Activated naive CD4-positive, alpha-beta T cell treated with anti-CD3 and anti-CD28 coated beads for 36 hours (primary cell): ENCODE measurements around the gene CNDP2. TPM values are rescaled to one million over a fixed set of nuclear protein-coding genes. Genes with fewer than 3 reads are reported as not detected.

Experiments
- CTCF ChIA-PET: fragments of 350-600 bp; sonication (Branson Sonifier 250); formaldehyde crosslinking; loops from one replicate; lab custom pipeline; 2021; ENCODE audit warnings: antibody characterized with exemption; lab: Charles Lee
- DNase-seq: peaks from one replicate; pipeline ENCODE4 v3.0.0-alpha.2; 2020
- H3K27ac Mint-ChIP-seq: one replicate; pipeline ENCODE4 v1.8.0; 2021; ENCODE audit warnings: mild to moderate bottlenecking, mixed read lengths
- H3K27me3 Mint-ChIP-seq: one replicate; pipeline ENCODE4 v1.8.0; 2021; ENCODE audit warnings: low read depth, mixed read lengths
- H3K36me3 Mint-ChIP-seq: one replicate; pipeline ENCODE4 v1.8.0; 2021; ENCODE audit warnings: low read depth, mixed read lengths
- H3K4me1 Mint-ChIP-seq: one replicate; pipeline ENCODE4 v1.8.0; 2021; ENCODE audit warnings: low read depth, mixed read lengths
- H3K4me3 Mint-ChIP-seq: one replicate; pipeline ENCODE4 v1.8.0; 2021; ENCODE audit warnings: mild to moderate bottlenecking, moderate library complexity, mixed read lengths
- H3K9me3 Mint-ChIP-seq: one replicate; pipeline ENCODE4 v1.8.0; 2021; ENCODE audit warnings: mixed read lengths
- intact Hi-C: fragments of 100-400 bp; cut with micrococcal nuclease; formaldehyde crosslinking; loops from one replicate; pipeline ENCODE4 v1.15.1; 2023
- total RNA-seq, 2 experiments: library from RNA; stranded (reverse); gene quantifications; one replicate each; pipeline ENCODE4 v1.2.3, GENCODE V29; 2021

Gene CNDP2
- total RNA-seq, 2 experiments from 2014 or later = 101 to 107 TPM

DNA sequence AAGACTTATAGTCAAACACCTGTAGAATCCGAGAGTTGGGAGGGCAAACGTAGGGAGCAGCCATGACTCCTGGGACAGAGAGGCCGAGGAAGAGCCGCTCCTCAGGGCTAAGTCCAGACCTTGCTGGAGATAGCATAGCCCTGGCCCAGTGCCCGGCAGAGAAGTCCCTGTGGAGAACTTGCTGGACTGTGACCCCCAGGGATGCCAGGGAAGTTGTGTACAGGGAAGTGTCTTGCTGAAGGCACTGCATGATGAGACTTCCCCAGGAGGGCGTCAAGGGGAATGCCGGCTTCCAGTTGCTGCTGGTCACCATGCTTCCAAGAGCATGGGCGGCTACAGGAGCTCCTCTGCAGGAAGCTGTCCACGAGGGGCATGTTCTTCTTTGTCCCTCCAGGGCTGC is 29.6 kb downstream of the CNDP2 start:
- no peak for DNase-seq
- Mint-ChIP-seq H3K4me3 (no peak overlapping the region), H3K4me1 (no peaks in the 10 kb centered on the region), H3K27ac (no peak overlapping the region), H3K9me3 (no peaks in the 10 kb centered on the region), H3K27me3 (no peaks in the 10 kb centered on the region), H3K36me3 (peaks cover 13% of the 10 kb centered on the region)
- intact Hi-C loops = no loop called here
- CTCF ChIA-PET = no interaction called here

DNA sequence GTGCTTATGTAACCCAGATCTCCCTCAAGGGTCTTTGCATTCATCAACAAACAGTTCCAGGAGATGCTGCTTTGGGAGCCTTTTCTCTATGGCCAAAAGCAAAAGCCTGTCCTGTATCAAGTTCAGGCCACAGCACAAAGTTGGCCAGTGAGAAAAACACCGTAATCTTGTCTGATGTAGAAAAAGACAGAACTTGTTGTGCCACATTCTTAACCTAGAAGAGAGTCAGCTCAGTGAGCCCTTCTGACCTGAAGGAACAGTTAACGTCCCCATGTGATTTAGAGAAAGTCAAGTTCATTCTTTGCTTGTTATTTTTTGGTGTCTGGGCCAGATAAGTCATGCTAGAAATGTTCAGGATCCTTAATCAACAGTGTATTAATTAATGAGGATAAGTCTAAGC is 30.3 kb downstream of the CNDP2 start:
- Mint-ChIP-seq H3K36me3 (peaks cover 6% of the 10 kb centered on the region), H3K27me3 (no peaks in the 10 kb centered on the region), H3K27ac (no peak overlapping the region), H3K4me1 (no peaks in the 10 kb centered on the region), H3K9me3 (no peaks in the 10 kb centered on the region), H3K4me3 (no peak overlapping the region)
- no peak for DNase-seq
- intact Hi-C loops = no loop called here
- CTCF ChIA-PET = no interaction called here

DNA sequence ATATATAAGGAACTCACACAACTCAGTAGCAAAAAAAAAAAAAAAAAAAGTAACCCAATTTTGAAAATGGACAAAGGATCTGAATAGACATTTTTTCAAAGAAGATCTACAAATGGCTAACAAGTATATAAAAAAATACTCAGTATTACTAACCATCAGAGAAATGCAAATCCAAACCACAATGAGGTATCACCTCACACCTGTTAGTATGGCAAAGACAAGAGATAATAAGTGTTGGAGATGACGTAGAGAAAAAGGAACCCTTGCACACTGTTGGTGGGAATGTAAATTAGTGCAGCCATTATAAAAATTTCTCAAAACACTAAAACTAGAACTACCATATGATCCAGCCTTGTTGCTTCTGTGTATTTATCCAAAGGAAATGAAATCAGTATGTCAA is 32.3 kb downstream of the CNDP2 start:
- intact Hi-C loops = no loop called here
- Mint-ChIP-seq H3K9me3 (no peaks in the 10 kb centered on the region), H3K36me3 (no peaks in the 10 kb centered on the region), H3K27me3 (peaks cover 2% of the 10 kb centered on the region), H3K4me1 (no peaks in the 10 kb centered on the region), H3K4me3 (no peak overlapping the region), H3K27ac (no peak overlapping the region)
- CTCF ChIA-PET = no interaction called here
- DNase-seq = no peak

DNA sequence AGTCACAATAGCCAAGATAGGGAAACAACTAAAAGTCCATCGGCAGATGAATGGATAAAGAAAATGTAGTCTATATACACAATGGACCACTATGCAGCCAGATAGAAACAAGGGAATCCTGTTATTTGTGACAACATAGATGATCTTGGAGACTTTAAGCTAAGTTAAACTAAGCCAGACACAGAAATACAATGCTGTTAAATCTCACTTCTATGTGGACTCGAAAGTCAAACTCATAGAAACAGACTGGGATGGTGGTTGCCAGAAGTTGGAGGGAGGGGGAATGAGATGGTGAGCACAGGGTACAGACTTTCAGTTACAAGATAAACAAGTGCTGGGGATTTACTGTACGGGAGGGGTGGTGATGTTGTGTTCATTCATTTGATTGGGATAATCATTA is 32.8 kb downstream of the CNDP2 start:
- Mint-ChIP-seq H3K4me3 (no peak overlapping the region), H3K9me3 (no peaks in the 10 kb centered on the region), H3K27ac (no peak overlapping the region), H3K27me3 (peaks cover 2% of the 10 kb centered on the region), H3K36me3 (no peaks in the 10 kb centered on the region), H3K4me1 (no peaks in the 10 kb centered on the region)
- no peak for DNase-seq
- CTCF ChIA-PET = no interaction called here
- intact Hi-C loops = no loop called here

DNA sequence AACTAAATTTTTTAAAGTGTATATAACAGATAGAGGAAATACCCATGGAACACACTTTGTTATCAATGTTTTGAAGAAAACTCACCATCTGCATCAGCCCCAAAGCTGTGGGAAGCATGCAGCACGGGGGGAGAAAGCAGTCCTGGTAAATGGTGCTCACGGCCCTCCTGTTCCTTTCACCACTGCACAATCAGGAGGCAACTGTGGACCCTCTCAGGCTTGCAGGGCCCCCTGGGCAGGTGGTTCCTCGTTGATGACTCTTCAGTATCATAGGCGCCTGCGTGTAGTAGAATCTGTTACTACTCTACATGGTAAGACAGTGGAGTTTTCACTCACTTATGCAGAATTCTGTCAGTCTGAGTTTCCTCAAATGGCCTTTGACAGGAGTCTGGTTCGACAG is 33.2 kb downstream of the CNDP2 start:
- Mint-ChIP-seq H3K4me1 (no peaks in the 10 kb centered on the region), H3K36me3 (no peaks in the 10 kb centered on the region), H3K27me3 (peaks cover 2% of the 10 kb centered on the region), H3K9me3 (no peaks in the 10 kb centered on the region), H3K4me3 (no peak overlapping the region), H3K27ac (no peak overlapping the region)
- intact Hi-C loops = no loop called here
- CTCF ChIA-PET = no interaction called here
- DNase-seq = no peak

DNA sequence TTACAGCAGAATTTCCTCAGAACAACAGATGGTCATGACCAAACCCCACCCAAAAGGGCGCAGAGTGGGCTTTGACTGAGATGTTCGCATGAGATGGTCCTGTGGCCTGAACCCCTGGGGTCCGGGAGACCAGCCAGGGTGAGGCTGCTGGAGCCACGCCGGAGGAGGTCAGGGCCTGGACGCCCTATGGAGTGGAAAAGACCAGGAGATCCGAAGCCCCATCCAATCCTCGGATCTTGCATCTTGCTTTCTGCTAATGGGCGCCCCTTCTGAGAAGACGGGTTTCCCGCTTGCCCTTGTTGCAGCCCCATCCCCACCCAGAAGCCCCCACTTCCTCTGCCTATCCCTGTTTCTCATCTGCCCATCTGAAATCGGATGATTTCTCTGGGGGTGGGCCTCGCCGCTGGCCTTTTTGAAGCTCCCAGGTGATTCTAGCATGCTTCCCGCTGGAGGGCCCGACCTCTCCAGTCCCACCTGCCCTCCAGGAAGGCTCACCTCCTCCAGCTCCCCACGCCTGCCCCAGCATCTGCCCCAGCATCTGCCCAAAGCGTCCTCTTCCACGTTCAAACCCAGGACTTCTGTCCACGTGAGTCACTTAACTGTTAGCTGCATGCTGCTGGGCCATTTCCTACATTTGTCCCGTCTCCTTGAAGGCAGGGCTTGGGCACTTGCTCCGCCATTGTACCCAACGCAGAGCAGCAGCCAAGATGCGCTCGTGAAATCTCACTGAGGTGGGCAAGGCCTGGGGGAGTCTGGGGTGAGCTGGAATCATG is 33.8 kb downstream of the CNDP2 start:
- Mint-ChIP-seq H3K27ac (no peak overlapping the region), H3K4me1 (no peaks in the 10 kb centered on the region), H3K36me3 (no peaks in the 10 kb centered on the region), H3K27me3 (peaks cover 2% of the 10 kb centered on the region), H3K9me3 (no peaks in the 10 kb centered on the region), H3K4me3 (no peak overlapping the region)
- DNase-seq = no peak
- CTCF ChIA-PET = interaction anchor here (1.4 to 1.6 kb wide), 2 partner anchors 22 to 24 kb away, joined by 5 to 6 read pairs; no protein-coding TSS in a partner anchor
- intact Hi-C loops = no loop called here

DNA sequence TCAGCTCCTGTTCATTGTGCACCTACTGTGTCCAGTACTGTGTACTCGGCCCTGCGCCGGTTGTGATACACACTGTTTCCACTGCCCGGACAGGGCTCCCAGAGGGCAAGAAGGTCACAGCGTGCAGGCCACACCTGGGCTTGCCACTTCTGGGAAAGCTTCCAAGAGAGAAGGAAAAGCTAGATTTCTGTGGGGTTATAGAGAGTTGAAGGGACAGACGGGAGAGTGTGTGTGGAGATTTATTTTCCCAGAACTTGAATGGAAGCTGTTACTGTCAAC is 34.4 kb downstream of the CNDP2 start:
- intact Hi-C loops = no loop called here
- no peak overlapping the region for H3K27ac Mint-ChIP-seq
- H3K4me1 Mint-ChIP-seq = no peaks in the 10 kb centered on the region
- no peak overlapping the region for H3K4me3 Mint-ChIP-seq
- CTCF ChIA-PET = interaction anchor here (1.4 to 1.6 kb wide), 2 partner anchors 21 to 24 kb away, joined by 5 to 6 read pairs; no protein-coding TSS in a partner anchor
- peaks cover 2% of the 10 kb centered on the region for H3K27me3 Mint-ChIP-seq
- no peaks in the 10 kb centered on the region for H3K36me3 Mint-ChIP-seq
- no peak for DNase-seq
- H3K9me3 Mint-ChIP-seq = no peaks in the 10 kb centered on the region

DNA sequence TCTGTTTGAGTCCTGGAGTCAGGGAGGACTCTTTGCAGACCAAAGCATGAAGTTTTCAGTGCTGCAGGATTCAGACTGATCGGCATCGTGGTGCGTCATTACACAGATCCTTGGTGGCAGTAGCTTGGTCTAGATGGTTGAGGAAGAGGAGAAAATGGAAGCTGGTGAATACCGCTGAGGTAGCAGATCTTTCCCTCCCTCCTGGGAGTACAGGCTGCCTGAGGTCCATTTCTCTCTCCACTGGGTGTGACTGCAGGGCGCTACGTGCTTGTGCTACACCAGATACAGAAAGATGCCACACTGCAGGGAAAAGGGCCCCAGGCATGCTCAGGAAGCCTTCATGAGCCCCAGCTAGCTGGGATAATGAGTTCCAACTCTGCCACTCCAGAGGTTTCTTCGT is 34.9 kb downstream of the CNDP2 start:
- intact Hi-C loops = no loop called here
- Mint-ChIP-seq H3K27me3 (peaks cover 2% of the 10 kb centered on the region), H3K27ac (no peak overlapping the region), H3K9me3 (no peaks in the 10 kb centered on the region), H3K4me1 (no peaks in the 10 kb centered on the region), H3K4me3 (no peak overlapping the region), H3K36me3 (no peaks in the 10 kb centered on the region)
- CTCF ChIA-PET = interaction anchor here (1.4 to 1.6 kb wide), 2 partner anchors 21 to 23 kb away, joined by 5 to 6 read pairs; no protein-coding TSS in a partner anchor
- DNase-seq = no peak

DNA sequence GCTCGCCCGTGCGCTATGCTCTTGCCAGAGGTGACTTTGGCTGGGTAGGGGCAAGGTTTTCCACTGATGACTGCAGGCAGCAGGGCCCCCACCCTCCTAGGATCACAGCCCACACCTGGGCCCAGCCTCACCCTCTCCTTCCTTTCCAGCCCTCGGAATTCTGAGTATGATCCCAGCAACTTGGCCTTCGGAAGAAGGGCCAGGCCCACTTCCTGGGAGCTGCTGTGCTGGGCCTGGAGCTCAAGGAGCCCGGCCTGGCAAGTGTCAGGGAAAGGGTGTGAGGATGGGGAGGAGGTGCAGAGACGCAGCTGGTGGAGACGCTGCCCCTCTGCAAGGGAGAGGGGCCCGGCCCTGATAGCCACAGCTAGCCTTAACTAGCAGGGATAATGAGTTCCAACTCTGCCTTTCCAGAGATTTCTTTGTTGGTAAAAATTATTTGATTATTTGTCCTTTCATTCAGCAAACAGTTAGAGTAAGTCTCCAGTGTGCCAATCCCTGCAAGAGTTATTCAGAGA is 36.4 kb downstream of the CNDP2 start:
- H3K4me1 Mint-ChIP-seq = no peaks in the 10 kb centered on the region
- no peak overlapping the region for H3K4me3 Mint-ChIP-seq
- CTCF ChIA-PET = no interaction called here
- intact Hi-C loops = no loop called here
- H3K9me3 Mint-ChIP-seq = no peaks in the 10 kb centered on the region
- no peaks in the 10 kb centered on the region for H3K36me3 Mint-ChIP-seq
- no peak for DNase-seq
- H3K27ac Mint-ChIP-seq = no peak overlapping the region
- H3K27me3 Mint-ChIP-seq = peaks cover 2% of the 10 kb centered on the region

DNA sequence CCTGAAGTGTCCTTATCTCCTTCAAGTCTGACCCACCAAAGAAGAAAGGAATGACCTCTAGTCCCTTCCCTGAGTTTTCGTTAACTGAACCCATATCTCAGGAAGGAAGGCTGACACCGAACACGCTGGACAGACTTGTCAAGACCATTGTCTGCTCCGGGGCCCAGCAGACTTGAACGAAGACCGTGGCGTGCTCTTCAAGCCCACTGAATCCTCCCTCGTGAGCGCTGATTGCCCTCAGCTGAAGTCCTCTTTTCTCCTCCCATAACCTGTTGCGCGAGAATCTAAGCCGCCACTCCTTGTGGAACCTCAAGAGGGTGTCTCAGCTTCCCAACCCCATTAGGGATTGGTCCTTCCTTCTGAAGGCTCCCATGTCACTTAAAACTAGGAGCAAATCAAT is 37.5 kb downstream of the CNDP2 start:
- intact Hi-C loops = no loop called here
- CTCF ChIA-PET = no interaction called here
- DNase-seq = no peak
- Mint-ChIP-seq H3K4me1 (no peaks in the 10 kb centered on the region), H3K9me3 (no peaks in the 10 kb centered on the region), H3K27me3 (peaks cover 2% of the 10 kb centered on the region), H3K27ac (no peak overlapping the region), H3K4me3 (no peak overlapping the region), H3K36me3 (no peaks in the 10 kb centered on the region)

DNA sequence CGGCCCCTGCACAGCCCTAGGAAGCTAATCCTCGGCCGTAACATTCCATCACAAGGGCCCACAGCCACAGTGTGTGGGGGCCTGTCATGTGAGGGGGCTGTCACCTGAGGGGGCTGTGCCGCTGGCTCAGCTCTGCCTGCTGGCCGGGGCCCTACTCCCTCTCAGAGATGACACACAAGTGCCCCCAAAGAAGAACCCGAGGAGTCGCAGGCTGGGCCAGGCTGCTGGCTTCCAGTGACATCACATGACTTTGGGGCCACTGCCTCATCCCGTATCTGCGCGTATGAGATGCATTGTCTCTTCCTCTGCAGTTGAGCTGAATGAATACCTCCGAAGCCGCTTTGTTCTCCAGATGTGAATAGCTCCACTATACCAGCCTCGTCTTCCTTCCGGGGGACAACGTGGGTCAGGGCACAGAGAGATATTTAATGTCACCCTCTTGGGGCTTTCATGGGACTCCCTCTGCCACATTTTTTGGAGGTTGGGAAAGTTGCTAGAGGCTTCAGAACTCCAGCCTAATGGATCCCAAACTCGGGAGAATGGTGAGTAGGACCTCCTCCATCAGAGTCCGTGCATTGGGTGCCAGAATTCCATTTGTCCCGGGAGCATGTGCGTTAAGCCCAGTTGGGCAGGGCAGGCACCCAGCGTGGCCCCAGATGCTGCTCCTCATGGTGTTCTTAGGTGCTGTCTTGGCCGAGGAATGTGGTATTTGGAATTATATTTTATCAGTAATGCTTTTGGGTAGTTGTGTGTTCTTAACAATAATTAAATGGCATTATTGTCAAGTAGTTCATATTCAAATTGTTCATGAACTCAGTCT is 38.2 kb downstream of the CNDP2 start, which contains the start of gene CNDP1:
TSS of gene CNDP1 (plus strand) at position 351 of the 820 bp plus-strand sequence. CDS start at position 519, 168 bp downstream.
- intact Hi-C loops = no loop called here
- no peaks in the 10 kb centered on the region for H3K36me3 Mint-ChIP-seq
- H3K27ac Mint-ChIP-seq = no peak within 1 kb of the TSS
- H3K9me3 Mint-ChIP-seq = no peaks in the 10 kb centered on the region
- no peak within 1 kb of the TSS for H3K4me3 Mint-ChIP-seq
- CTCF ChIA-PET = no interaction called here
- DNase-seq = no peak
- no peaks in the 10 kb centered on the region for H3K4me1 Mint-ChIP-seq
- H3K27me3 Mint-ChIP-seq = peaks cover 2% of the 10 kb centered on the region

DNA sequence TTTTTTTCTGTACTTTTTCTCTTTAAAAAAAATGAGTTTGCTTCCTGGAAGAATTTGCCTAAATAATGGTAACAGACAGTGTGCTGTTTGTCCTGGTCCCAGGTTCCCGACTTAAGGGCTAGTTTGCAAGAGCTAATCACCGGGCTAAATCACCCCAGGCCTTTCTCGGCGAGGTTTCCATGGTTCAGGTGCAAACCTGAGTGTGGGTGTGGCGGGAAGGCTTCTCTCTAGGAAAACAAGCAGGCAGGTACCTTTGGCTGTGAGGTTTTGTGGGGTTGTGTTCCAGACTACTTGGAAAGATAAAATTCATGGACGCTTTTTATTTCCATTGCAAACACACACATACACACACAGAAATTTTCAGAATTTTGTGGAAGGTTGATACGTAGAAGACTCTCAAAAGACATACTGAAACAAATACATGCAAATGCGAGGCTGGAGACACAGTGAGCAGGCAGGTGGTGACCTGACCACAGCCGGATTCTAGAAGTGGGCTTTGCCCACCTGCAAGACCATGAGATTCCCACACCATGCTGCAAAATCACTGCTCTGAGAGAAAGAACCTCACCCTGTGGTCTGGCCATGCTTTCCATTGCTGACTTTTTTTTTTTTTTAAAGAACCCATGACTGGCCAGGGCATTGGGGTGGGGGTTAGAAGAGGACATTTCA is 39.0 kb downstream of the CNDP2 start:
- CTCF ChIA-PET = interaction anchor here (0.7 kb wide), 1 partner anchor 403 kb away, joined by 3 read pairs; no protein-coding TSS in a partner anchor
- H3K36me3 Mint-ChIP-seq = no peaks in the 10 kb centered on the region
- no peaks in the 10 kb centered on the region for H3K4me1 Mint-ChIP-seq
- no peak overlapping the region for H3K27ac Mint-ChIP-seq
- H3K9me3 Mint-ChIP-seq = no peaks in the 10 kb centered on the region
- DNase-seq = no peak
- H3K4me3 Mint-ChIP-seq = no peak overlapping the region
- intact Hi-C loops = no loop called here
- H3K27me3 Mint-ChIP-seq = peaks cover 2% of the 10 kb centered on the region
